GM18873 (cell line): ENCODE measurements around the gene EVL.
A peak's percentile ranks its signal among the peaks of the same experiment; 100 is the strongest.
"Not testable (repeated sequence)": the region's sequence is repeated elsewhere in the genome, so short reads cannot be mapped to it uniquely, and the experiment has no call there.

Experiments
- ATAC-seq: cut with Tn5 transposase; IDR thresholded peaks from one replicate; pipeline ENCODE4 v1.9.1; 2021; ENCODE audit warnings: mild to moderate bottlenecking, moderate library complexity, moderate number of reproducible peaks; ENCODE audit not compliant: unreplicated experiment, low FRiP score

The EVL gene, protein sequence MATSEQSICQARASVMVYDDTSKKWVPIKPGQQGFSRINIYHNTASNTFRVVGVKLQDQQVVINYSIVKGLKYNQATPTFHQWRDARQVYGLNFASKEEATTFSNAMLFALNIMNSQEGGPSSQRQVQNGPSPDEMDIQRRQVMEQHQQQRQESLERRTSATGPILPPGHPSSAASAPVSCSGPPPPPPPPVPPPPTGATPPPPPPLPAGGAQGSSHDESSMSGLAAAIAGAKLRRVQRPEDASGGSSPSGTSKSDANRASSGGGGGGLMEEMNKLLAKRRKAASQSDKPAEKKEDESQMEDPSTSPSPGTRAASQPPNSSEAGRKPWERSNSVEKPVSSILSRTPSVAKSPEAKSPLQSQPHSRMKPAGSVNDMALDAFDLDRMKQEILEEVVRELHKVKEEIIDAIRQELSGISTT

DNA sequence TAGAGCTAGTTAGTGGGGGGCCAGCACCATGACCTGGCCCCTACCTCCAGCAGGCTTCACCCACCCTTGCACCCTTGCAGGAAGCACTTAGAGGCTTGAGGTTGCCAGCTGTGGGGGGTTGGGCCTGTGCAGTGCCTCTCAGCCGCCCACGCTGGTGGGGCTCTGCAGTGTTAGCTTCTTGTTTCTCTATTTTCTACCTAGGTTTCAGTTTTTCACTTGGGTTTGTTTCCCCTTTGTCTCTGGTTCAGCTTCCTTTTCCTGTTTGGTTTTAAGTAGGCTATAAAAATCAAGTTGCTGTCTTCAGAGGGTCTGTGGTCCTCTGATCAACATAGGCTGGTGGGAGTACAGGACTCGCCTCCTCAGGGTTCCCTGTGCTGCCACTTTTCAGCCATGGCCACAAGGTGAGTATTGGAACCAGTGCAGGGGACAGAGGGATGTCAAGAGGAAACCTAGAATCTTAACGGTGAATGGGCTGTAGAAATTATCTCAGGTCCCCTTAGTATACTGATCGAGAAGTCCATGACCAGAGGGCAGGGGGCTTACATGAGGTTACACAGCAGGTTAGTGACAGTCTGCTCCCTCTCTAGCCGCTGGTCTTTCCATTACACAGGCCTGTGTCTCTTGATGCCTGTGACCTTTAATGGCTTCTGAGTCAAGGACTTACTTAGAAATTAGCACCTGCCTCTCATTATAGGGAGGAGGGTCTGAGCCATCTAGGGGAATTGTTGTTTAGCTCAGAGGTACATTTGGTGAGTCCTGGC is at the start of gene EVL:
EVL (plus strand) TSS at position 312 of the 761 bp plus-strand sequence; CDS start at position 391, 79 bp downstream.
- peak; percentile 35 for ATAC-seq

DNA sequence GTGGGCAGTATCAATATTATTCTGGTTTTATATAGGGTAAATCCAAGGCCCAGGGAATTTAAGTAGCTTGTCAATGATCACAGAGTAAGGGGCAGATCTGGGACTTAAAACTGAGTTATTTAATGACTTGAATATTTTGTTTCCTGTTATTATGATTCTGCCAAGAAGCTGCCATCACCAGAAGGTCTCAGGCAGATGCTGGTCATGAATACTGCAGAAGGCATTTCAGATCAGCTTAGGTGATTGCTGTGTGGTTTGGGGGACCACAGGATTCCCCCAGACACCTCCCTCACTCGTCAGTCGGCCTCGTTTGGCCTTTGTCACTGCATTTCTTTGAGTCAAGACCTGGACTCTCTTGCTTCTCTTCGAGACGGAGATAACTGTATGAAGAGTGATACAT is 47.7 kb upstream of the EVL start:
- no peak for ATAC-seq

GRCh38 chr14:100018054-100018453 is 47.2 kb upstream of the EVL start:
- ATAC-seq = no peak

DNA sequence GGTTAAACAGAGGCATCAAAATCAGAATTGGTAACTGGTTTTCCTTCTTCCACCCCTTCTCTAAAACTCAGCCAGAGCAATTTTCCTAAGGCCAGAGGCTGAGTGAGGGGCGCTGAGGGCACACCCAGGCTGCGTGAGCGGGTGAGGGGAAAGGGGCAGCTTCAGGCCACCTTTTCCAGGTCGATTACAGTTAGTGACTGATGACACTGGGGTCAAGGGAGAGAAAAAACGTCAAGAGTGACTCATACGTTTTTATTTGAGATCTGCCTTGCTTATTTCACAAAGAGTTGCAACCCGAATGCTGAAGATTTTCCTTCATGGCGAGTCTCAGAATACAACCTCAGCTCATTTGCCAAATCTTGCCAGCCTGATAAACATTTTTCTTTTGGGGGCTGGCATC is 46.7 kb upstream of the EVL start:
- no peak for ATAC-seq

- ATAC-seq = no peak
These were observed 46.0 kb upstream of the EVL start for GRCh38 chr14:100019156-100019744.

GRCh38 chr14:100020629-100021028 is 44.6 kb upstream of the EVL start:
- ATAC-seq = no peak

DNA sequence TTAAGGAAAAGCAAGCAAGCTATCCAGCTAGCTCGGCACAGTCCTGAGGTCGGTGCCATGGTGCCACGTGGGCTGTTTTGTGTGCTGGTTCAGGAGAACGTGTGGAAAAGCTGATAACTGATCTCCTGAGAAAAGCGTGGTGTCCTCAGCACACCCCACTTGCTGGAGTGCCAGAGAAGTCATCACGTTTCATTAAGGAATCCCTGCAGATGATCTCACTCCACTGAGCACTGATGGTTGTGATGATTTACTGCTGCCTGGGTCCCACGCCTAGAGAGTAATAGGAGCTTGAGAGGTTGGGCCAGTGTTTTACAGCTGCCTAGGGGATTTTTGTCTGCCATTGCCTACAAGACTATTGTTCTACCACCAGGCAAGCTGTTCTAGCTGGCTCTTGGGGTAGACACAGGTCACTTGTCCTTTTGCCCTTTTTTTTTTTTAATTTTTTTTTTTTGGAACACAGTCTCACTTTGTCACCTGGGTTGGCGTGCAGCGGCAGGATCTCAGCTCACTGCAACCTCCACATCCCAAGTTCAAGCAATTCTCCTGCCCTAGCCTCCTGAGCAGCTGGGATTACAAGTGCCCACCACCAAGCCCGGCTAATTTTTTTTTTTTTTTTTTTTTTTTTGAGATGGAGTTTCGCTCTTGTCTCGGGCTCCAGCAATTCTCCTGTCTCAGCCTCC is 42.3 kb upstream of the EVL start:
- no peak for ATAC-seq

GRCh38 chr14:100025111-100025510 is 40.1 kb upstream of the EVL start:
- no peak for ATAC-seq

GRCh38 chr14:100027771-100028490 is 37.3 kb upstream of the EVL start:
- no peak for ATAC-seq

GRCh38 chr14:100028990-100029677 is 36.1 kb upstream of the EVL start:
- ATAC-seq = no peak

GRCh38 chr14:100030006-100030405 is 35.2 kb upstream of the EVL start:
- not testable (repeated sequence) for ATAC-seq

GRCh38 chr14:100030452-100031153 is 34.6 kb upstream of the EVL start:
- no peak for ATAC-seq

DNA sequence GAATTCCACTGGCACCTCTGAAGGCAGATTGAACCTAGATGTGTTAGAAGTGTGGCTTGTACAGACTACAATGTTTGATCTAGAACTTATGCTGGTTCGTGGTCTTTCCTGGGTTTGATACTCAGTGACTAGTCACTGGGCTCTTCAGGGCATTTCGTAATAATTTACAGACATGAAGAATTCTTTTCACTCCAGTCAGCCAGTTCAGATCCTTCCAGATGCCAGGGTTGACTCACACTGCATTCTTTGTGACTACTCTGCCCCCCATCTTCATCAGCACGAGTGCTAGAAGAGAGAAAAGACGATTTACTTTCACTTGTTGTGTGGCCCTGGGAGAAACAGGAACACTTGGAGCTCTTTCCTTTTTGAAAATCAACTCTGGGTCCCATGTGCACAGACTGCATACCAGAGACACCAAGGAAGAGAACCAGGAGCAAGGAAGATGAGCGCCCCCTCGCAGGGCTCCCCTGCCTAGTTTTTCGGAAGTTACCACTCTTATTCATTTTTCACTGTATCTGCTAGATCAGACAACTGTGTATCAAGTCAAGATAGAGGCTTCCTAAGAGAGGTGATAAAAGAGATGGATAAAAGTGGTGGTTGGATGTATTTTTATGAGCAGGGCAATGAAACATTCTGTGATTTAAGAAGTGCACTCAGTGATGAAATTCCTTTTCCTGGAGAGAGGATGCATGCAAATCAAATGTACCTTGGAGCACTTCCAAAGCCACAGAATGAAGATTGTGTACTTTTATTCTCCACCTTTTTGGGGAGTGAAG is 33.5 kb upstream of the EVL start:
- ATAC-seq = no peak

DNA sequence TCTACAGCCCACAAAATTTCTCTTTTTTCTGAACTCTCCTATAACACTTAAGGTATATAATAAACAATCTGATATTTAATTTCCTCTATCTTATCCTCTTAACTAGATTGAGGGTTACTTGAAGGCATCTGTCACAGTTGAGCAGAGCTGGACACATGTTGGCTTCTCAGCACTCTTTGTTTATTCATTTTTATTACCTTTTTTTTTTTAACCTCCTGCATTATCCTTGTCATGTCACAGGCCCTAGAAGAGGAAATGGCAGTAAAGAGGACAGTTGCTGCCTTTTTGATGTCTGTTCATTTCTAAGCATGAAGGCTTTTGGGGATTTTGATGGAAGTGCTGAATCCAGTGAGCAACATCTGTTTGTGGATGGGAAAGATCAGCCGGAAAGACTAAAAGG is 32.5 kb upstream of the EVL start:
- ATAC-seq = no peak

- ATAC-seq = no peak
These were observed 31.7 kb upstream of the EVL start for GRCh38 chr14:100033347-100034075.

- no peak for ATAC-seq
These were observed 30.8 kb upstream of the EVL start for GRCh38 chr14:100034468-100034867.

GRCh38 chr14:100034961-100035500 is 30.2 kb upstream of the EVL start:
- ATAC-seq = no peak
